Smooth muscle cell (in vitro differentiated cells): Measurements from ENCODE around the gene FAM20A. TPM values are rescaled to one million over a fixed set of nuclear protein-coding genes. Genes with fewer than 3 reads are reported as not detected.

ENCODE experiments used
- DNase-seq: peaks from one replicate; lab custom pipeline; 2025; ENCODE audit not compliant: unreplicated experiment; lab: John Stamatoyannopoulos, UW
- H2AFZ ChIP-seq: fragments of 200-600 bp; sonication (generic); 2 replicates; pipeline ENCODE4 v1.6.0; 2016; ENCODE audit warnings: antibody characterized with exemption, low read depth, mild to moderate bottlenecking
- H3F3A ChIP-seq: fragments of 200-600 bp; sonication (generic); 2 replicates; pipeline ENCODE4 v1.6.0; 2017; ENCODE audit warnings: antibody characterized with exemption, low read depth
- H3K27ac ChIP-seq: fragments of 200-600 bp; sonication (generic); 2 replicates; pipeline ENCODE4 v1.5.1; 2016; ENCODE audit warnings: low read depth, mild to moderate bottlenecking
- H3K27me3 ChIP-seq: fragments of 200-600 bp; sonication (generic); 2 replicates; pipeline ENCODE4 v1.6.1; 2016; ENCODE audit warnings: low read depth, mild to moderate bottlenecking
- H3K36me3 ChIP-seq: fragments of 200-600 bp; sonication (generic); 2 replicates; pipeline ENCODE4 v1.5.1; 2016; ENCODE audit warnings: low read depth
- H3K4me1 ChIP-seq: fragments of 200-600 bp; sonication (generic); 2 replicates; pipeline ENCODE4 v1.5.1; 2016; ENCODE audit warnings: low read depth
- H3K4me2 ChIP-seq: fragments of 200-600 bp; sonication (generic); 2 replicates; pipeline ENCODE4 v1.6.0; 2016; ENCODE audit warnings: mild to moderate bottlenecking
- H3K4me3 ChIP-seq: fragments of 200-600 bp; sonication (generic); 2 replicates; pipeline ENCODE4 v1.5.1; 2016; ENCODE audit warnings: mild to moderate bottlenecking
- H3K79me2 ChIP-seq: fragments of 200-600 bp; sonication (generic); 2 replicates; pipeline ENCODE4 v1.6.0; 2016; ENCODE audit warnings: low read depth, mild to moderate bottlenecking
- H3K9ac ChIP-seq: fragments of 200-600 bp; sonication (generic); 2 replicates; pipeline ENCODE4 v1.6.0; 2016; ENCODE audit warnings: low read depth
- H3K9me3 ChIP-seq: fragments of 200-600 bp; sonication (generic); replicated peaks from 2 replicates; pipeline ENCODE4 v1.5.1; 2016; ENCODE audit warnings: low read depth
- H4K20me1 ChIP-seq: fragments of 200-600 bp; sonication (generic); 2 replicates; pipeline ENCODE4 v1.6.0; 2016; ENCODE audit warnings: low read depth
- CTCF ChIP-seq: fragments of 200-600 bp; sonication (generic); IDR thresholded peaks from 2 replicates; pipeline ENCODE4 v1.5.1; 2017; ENCODE audit warnings: borderline replicate concordance, mild to moderate bottlenecking, antibody characterized with exemption; ENCODE audit not compliant: insufficient read depth, poor library complexity, severe bottlenecking
- WGBS: methylation state at CpG from one replicate; pipeline ENCODE4 v1.1.7; 2016; ENCODE audit warnings: low lambda C conversion rate; 5-methylcytosine and 5-hydroxymethylcytosine counted together
- polyA plus RNA-seq: library from polyadenylated mRNA; unstranded; fragments of >200 nt; fragmentation: Nextera tagmentation; extraction: Ambion mirVana; gene quantifications from 2 replicates; pipeline ENCODE4 v1.2.1, GENCODE V29; 2016
- total RNA-seq: library from RNA; depleted of rRNA; stranded (reverse); fragments of >200 nt; gene quantifications from 2 replicates; pipeline ENCODE4 v1.2.3, GENCODE V29; 2014

The FAM20A gene
- total and polyA plus RNA-seq, 2 experiments from 2014 or later, result 4.6 to 10.8 TPM

DNA sequence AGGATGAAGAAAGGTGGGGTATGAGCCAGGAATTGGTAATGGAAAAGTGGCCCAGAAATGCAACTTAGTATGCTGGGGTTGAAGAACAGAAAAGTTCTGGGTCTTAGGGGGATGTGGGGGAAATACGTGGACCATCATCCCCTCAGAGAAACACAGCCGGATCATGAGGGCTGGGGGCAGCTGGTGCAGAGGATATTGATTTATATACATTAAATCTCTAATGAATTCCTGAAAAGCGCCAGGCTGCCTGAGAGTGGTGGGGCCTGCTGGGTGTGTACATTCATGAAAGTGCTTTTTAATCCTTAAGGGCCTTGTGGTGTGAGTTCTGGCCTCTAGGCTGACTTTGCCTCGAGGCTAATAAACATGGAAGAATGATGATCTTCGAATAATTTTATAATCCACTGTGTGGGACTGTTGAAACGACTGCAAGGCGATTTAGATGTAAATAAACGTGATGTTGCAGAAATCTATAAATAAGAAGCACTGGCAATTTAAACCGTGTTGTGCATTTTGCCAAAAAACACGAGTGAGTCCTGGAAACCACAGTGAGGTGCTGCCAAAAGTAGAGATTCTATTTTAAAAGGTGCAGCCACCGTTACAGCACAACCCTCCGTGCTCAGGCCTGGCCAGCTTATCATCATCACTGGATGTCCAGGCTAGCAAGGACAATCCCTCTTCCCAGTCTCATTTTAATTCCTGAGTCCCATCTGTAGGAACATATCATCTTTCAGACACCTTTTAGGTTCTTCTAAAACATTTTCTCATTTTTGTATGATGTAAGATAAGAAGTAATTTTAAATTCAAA lies 56.9 kb downstream of the FAM20A start:
- H3K4me3 ChIP-seq, result no peak overlapping the region
- no peaks in the 10 kb centered on the region for H3K4me1 ChIP-seq
- TF ChIP-seq CTCF, result no peak
- no peaks in the 10 kb centered on the region for H3K9me3 ChIP-seq
- H3K9ac ChIP-seq, result no peak overlapping the region
- H2AFZ ChIP-seq, result no peak overlapping the region
- DNase-seq, result no peak
- no peak overlapping the region for H3K4me2 ChIP-seq
- H3K79me2 ChIP-seq, result no peaks in the 10 kb centered on the region
- H4K20me1 ChIP-seq, result no peaks in the 10 kb centered on the region
- H3F3A ChIP-seq, result peaks cover 10% of the 10 kb centered on the region
- 76% methylated on average over 12 of the region's 12 CpGs for WGBS
- H3K36me3 ChIP-seq, result no peaks in the 10 kb centered on the region
- H3K27me3 ChIP-seq, result no peaks in the 10 kb centered on the region
- no peak overlapping the region for H3K27ac ChIP-seq

GRCh38 chr17:68542698-68543463 lies 58.3 kb downstream of the FAM20A start:
- H3K36me3 ChIP-seq, result no peaks in the 10 kb centered on the region
- H4K20me1 ChIP-seq, result peaks cover 5% of the 10 kb centered on the region
- no peaks in the 10 kb centered on the region for H3K4me1 ChIP-seq
- no peak overlapping the region for H3K4me2 ChIP-seq
- no peak overlapping the region for H3K9ac ChIP-seq
- no peaks in the 10 kb centered on the region for H3K9me3 ChIP-seq
- DNase-seq, result no peak
- H3K27ac ChIP-seq, result no peak overlapping the region
- peaks cover 11% of the 10 kb centered on the region for H3F3A ChIP-seq
- no peak overlapping the region for H2AFZ ChIP-seq
- no peaks in the 10 kb centered on the region for H3K79me2 ChIP-seq
- 97% methylated on average over 13 of the region's 13 CpGs for WGBS
- H3K27me3 ChIP-seq, result no peaks in the 10 kb centered on the region
- H3K4me3 ChIP-seq, result no peak overlapping the region
- no peak for TF ChIP-seq CTCF

- Histone ChIP-seq H3K4me2 (no peak overlapping the region), H3K9ac (no peak overlapping the region), H3K27me3 (no peaks in the 10 kb centered on the region), H2AFZ (no peak overlapping the region), H3K36me3 (no peaks in the 10 kb centered on the region), H3F3A (peaks cover 12% of the 10 kb centered on the region), H3K9me3 (no peaks in the 10 kb centered on the region), H3K79me2 (no peaks in the 10 kb centered on the region), H3K27ac (no peak overlapping the region), H4K20me1 (peaks cover 16% of the 10 kb centered on the region), H3K4me3 (no peak overlapping the region), H3K4me1 (no peaks in the 10 kb centered on the region)
- TF ChIP-seq CTCF, result no peak
- no peak for DNase-seq
- 97% methylated on average over 6 of the region's 6 CpGs for WGBS
Observed at GRCh38 chr17:68541816-68542215, 59.4 kb downstream of the FAM20A start.
